Breast epithelium (tissue), 4 donors: ENCODE measurements around the gene PAIP2B. TPM values are rescaled to one million over a fixed set of nuclear protein-coding genes. Genes with fewer than 3 reads are reported as not detected.

ENCODE experiments used
- DNase-seq, 2 donors: peaks; one replicate each; pipeline ENCODE4 v3.0.0-alpha.2; 2019; ENCODE audit warnings: low spot score in 2 of 2
- H3K27ac ChIP-seq, 2 donors: fragments of 200-600 bp; sonication (generic) in 1 of 2; one replicate each; pipeline ENCODE4 v1.5.1; 2016 to 2019; ENCODE audit warnings: mild to moderate bottlenecking in 1 of 2
- H3K27me3 ChIP-seq, 2 donors: fragments of 200-600 bp; sonication (generic) in 1 of 2; one replicate each; pipeline versions ENCODE4 v1.5.1 to v1.6.0; 2017 to 2019; ENCODE audit warnings: control low read depth in 1 of 2, mild to moderate bottlenecking in 1 of 2
- H3K36me3 ChIP-seq: fragments of 200-600 bp; one replicate; pipeline ENCODE4 v1.5.1; 2019
- H3K4me1 ChIP-seq, 2 donors: fragments of 200-600 bp; sonication (generic); one replicate each; pipeline ENCODE4 v1.5.1; 2016 to 2019; ENCODE audit warnings: control low read depth in 1 of 2
- H3K4me3 ChIP-seq, 3 donors: fragments of 200-600 bp; sonication (generic); 1 replicate in 2 of 3; 2 replicates in 1 of 3; pipeline ENCODE4 v1.5.1; 2016 to 2019; ENCODE audit warnings: mild to moderate bottlenecking in 3 of 3, moderate library complexity in 2 of 3
- H3K9me3 ChIP-seq, 2 donors: fragments of 200-600 bp; sonication (generic) in 1 of 2; one replicate each; pipeline ENCODE4 v1.5.1; 2016 to 2019; ENCODE audit warnings: control low read depth in 1 of 2
- CTCF ChIP-seq, 3 donors: fragments of 450-650 bp; IDR thresholded peaks; one replicate each; pipeline ENCODE4 v1.5.1; 2016 to 2017; ENCODE audit warnings: antibody characterized with exemption in 3 of 3, mild to moderate bottlenecking in 3 of 3, moderate library complexity in 3 of 3
- POLR2A ChIP-seq: fragments of 450-650 bp; IDR thresholded peaks from one replicate; pipeline ENCODE4 v1.6.1; 2016; ENCODE audit warnings: antibody characterized with exemption, mild to moderate bottlenecking, moderate library complexity
- POLR2AphosphoS5 ChIP-seq, 3 donors: sonication (generic); formaldehyde crosslinking; IDR thresholded peaks; one replicate each; pipeline ENCODE4 v1.6.1; 2017; ENCODE audit warnings: antibody characterized with exemption in 3 of 3
- intact Hi-C: fragments of 100-400 bp; cut with DNase I; formaldehyde crosslinking; loops from one replicate; pipeline ENCODE4 v1.15.1; 2023; ENCODE audit warnings: low total_unique reads
- total RNA-seq, 3 donors: library from RNA; depleted of rRNA; stranded (reverse); fragments of >200 nt; gene quantifications; one replicate each; pipeline ENCODE4 v1.1.0, GENCODE V29; 2016

Gene PAIP2B
- total RNA-seq, 3 donors from 2014 or later: 6.9 to 13.0 (median 9.0) TPM

GRCh38 chr2:71150082-71150816, 76.7 kb downstream of the PAIP2B start:
- DNase-seq: no peak
- no peak overlapping the region for H3K27ac ChIP-seq
- no peaks in the 10 kb centered on the region for H3K9me3 ChIP-seq
- H3K4me1 ChIP-seq: no peaks in the 10 kb centered on the region
- H3K27me3 ChIP-seq: no peaks in the 10 kb centered on the region
- peaks cover 6% of the 10 kb centered on the region for H3K36me3 ChIP-seq
- TF ChIP-seq POLR2AphosphoS5 (IDR thresholded peaks at IDR 0.05): no peak
- no peak for TF ChIP-seq CTCF (IDR thresholded peaks at IDR 0.05)
- TF ChIP-seq POLR2A: no peak
- H3K4me3 ChIP-seq: no peak overlapping the region
- intact Hi-C loops: no loop called here

GRCh38 chr2:71148506-71149063, 78.3 kb downstream of the PAIP2B start:
- H3K9me3 ChIP-seq: no peaks in the 10 kb centered on the region
- no peak overlapping the region for H3K27ac ChIP-seq
- intact Hi-C loops: no loop called here
- no peaks in the 10 kb centered on the region for H3K27me3 ChIP-seq
- TF ChIP-seq POLR2A (no peak), POLR2AphosphoS5 (IDR thresholded peaks at IDR 0.05) (no peak), CTCF (IDR thresholded peaks at IDR 0.05) (no peak)
- no peak overlapping the region for H3K4me3 ChIP-seq
- DNase-seq: no peak
- H3K36me3 ChIP-seq: peaks cover 19% of the 10 kb centered on the region
- H3K4me1 ChIP-seq: no peaks in the 10 kb centered on the region

GRCh38 chr2:71143782-71144181, 83.1 kb downstream of the PAIP2B start:
- no peak overlapping the region for H3K27ac ChIP-seq
- intact Hi-C loops: no loop called here
- H3K4me3 ChIP-seq: no peak overlapping the region
- no peaks in the 10 kb centered on the region for H3K9me3 ChIP-seq
- H3K27me3 ChIP-seq: no peaks in the 10 kb centered on the region
- DNase-seq: no peak
- TF ChIP-seq POLR2A: no peak
- no peak for TF ChIP-seq CTCF (IDR thresholded peaks at IDR 0.05)
- TF ChIP-seq POLR2AphosphoS5 (IDR thresholded peaks at IDR 0.05): no peak
- peaks cover 13% of the 10 kb centered on the region for H3K36me3 ChIP-seq
- no peaks in the 10 kb centered on the region for H3K4me1 ChIP-seq

- no peak for DNase-seq
- Histone ChIP-seq H3K27ac (no peak overlapping the region), H3K4me1 (no peaks in the 10 kb centered on the region), H3K9me3 (no peaks in the 10 kb centered on the region), H3K27me3 (no peaks in the 10 kb centered on the region), H3K36me3 (no peaks in the 10 kb centered on the region), H3K4me3 (no peak overlapping the region)
- intact Hi-C loops: no loop called here
- TF ChIP-seq POLR2A (no peak), POLR2AphosphoS5 (IDR thresholded peaks at IDR 0.05) (no peak), CTCF (IDR thresholded peaks at IDR 0.05) (no peak)
Observed at GRCh38 chr2:71136174-71136573, 90.7 kb downstream of the PAIP2B start.

GRCh38 chr2:71133603-71134002, 93.3 kb downstream of the PAIP2B start:
- Histone ChIP-seq H3K27me3 (no peaks in the 10 kb centered on the region), H3K4me3 (no peak overlapping the region), H3K36me3 (no peaks in the 10 kb centered on the region), H3K9me3 (no peaks in the 10 kb centered on the region), H3K4me1 (no peaks in the 10 kb centered on the region), H3K27ac (no peak overlapping the region)
- no peak for TF ChIP-seq CTCF (IDR thresholded peaks at IDR 0.05)
- TF ChIP-seq POLR2AphosphoS5 (IDR thresholded peaks at IDR 0.05): no peak
- no peak for TF ChIP-seq POLR2A
- DNase-seq: no peak
- intact Hi-C loops: no loop called here
